ENCODE results near the gene PTPN3. TPM values are rescaled to one million over a fixed set of nuclear protein-coding genes. Genes with fewer than 3 reads are reported as not detected.

Gene PTPN3
- polyA plus RNA-seq, 1 donor, result 37.5 TPM

DNA sequence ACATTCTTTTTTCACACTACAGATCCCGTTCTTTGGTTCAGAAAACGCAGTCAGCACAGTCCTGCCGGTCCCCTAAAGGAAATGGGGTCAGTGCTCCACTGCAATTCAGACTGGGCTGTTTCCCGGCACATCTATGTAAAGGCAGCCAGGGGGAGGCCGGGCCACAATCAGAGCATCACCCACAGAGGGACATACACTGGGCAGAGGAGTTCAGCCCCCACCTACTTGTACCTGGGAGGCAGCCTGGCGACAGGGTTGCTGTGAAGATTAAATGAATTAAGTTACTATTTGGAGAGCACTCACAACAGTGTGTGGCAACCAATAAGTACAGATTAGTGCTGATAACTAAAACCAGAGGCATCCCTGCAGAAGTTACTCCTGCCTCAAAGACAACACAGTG, 4.5 kb downstream of the PTPN3 start:
- Histone ChIP-seq H3K4me1 (ENCODE audit: control insufficient read depth, insufficient read depth, low read length) (peaks cover 36% of the 10 kb centered on the region), H3K27me3 (ENCODE audit: control insufficient read depth, insufficient read depth, low read length) (peaks cover 20% of the 10 kb centered on the region), H3K9me3 (ENCODE audit: control insufficient read depth, low read depth, low read length) (no peaks in the 10 kb centered on the region), H3K4me3 (ENCODE audit: low read length) (no peak overlapping the region), H3K27ac (ENCODE audit: low read length) (no peak overlapping the region), H3K36me3 (ENCODE audit: control insufficient read depth, insufficient read depth, low read length) (peaks cover 12% of the 10 kb centered on the region)
- no CpG with 5 or more reads among the region's 6 CpGs for WGBS (ENCODE audit: insufficient coverage, low lambda C conversion rate)
- DNase-seq, result peak in 1 of 2 donors; percentile 16

DNA sequence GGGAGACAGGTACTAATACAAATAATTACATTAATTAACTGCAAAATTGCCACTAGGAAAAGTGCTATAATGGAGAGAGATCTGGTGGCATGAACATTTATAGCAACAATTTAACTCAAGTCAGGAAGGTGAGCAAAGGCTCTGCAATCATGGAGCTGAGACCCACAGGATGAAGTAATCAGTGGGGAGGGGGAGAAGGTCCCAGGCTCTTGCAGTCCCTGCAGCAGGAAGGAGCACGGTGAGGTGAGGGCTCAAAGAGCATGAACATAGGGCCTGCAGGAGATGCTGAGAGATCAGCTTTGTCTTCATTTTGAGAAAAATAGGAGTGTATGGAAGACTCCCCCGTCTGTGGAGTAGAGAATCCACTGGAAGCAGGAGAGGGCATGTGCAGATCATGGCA, 6.5 kb downstream of the PTPN3 start:
- peaks cover 7% of the 10 kb centered on the region for H3K27me3 ChIP-seq (ENCODE audit: control insufficient read depth, insufficient read depth, low read length)
- no CpG with 5 or more reads among the region's 2 CpGs for WGBS (ENCODE audit: insufficient coverage, low lambda C conversion rate)

DNA sequence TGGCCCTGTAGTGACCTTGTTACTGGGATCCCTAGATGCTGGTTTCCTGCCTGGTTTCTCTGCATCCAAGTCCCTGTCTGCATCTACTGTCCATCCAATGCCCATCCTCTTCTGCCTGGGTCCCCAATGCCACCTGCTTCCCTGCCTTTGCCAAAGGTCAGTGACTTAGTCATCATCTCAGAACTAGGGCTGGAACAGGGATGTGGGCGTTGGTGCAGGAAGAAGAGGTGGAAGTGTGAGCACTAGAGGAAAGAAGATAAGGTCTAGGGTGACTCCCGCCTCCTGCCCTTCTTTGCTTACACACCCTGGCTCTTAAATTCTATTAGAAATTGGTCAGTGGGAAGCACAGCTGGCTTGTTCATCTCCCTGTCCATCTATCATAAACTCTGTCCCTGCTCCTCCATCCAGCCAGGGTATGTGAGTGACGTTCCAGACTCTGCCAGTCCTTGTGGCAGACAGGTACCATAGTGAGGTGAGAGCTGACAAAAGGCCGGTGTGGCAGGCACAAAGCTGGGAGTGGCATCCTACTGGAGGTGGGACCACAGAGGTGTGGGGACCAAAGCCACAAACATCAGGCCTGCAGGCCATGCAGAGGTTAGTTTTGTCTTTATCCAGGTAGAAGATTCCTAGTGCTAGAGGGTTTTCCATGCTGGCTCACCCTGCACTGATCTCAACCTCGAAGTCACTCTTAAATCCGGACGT, 9.2 kb downstream of the PTPN3 start:
- H3K27me3 ChIP-seq (ENCODE audit: control insufficient read depth, insufficient read depth, low read length), result no peaks in the 10 kb centered on the region
- WGBS (ENCODE audit: insufficient coverage, low lambda C conversion rate), result 100% methylated on average over 2 of the region's 7 CpGs
- DNase-seq, result peak in 1 of 2 donors; percentile 73
- no peak overlapping the region for H3K4me3 ChIP-seq (ENCODE audit: low read length)
- peak overlapping the region; percentile 69 for H3K27ac ChIP-seq (ENCODE audit: low read length)
- H3K36me3 ChIP-seq (ENCODE audit: control insufficient read depth, insufficient read depth, low read length), result peaks cover 9% of the 10 kb centered on the region
- H3K4me1 ChIP-seq (ENCODE audit: control insufficient read depth, insufficient read depth, low read length), result peaks cover 15% of the 10 kb centered on the region
- H3K9me3 ChIP-seq (ENCODE audit: control insufficient read depth, low read depth, low read length), result no peaks in the 10 kb centered on the region

More for the DNA sequence above, 6.5 kb downstream of the PTPN3 start:
- no peak overlapping the region for H3K4me3 ChIP-seq (ENCODE audit: low read length)
- peaks cover 15% of the 10 kb centered on the region for H3K36me3 ChIP-seq (ENCODE audit: control insufficient read depth, insufficient read depth, low read length)
- peaks cover 36% of the 10 kb centered on the region for H3K4me1 ChIP-seq (ENCODE audit: control insufficient read depth, insufficient read depth, low read length)
- no peak overlapping the region for H3K27ac ChIP-seq (ENCODE audit: low read length)
- DNase-seq, result no peak
- H3K9me3 ChIP-seq (ENCODE audit: control insufficient read depth, low read depth, low read length), result no peaks in the 10 kb centered on the region

DNA sequence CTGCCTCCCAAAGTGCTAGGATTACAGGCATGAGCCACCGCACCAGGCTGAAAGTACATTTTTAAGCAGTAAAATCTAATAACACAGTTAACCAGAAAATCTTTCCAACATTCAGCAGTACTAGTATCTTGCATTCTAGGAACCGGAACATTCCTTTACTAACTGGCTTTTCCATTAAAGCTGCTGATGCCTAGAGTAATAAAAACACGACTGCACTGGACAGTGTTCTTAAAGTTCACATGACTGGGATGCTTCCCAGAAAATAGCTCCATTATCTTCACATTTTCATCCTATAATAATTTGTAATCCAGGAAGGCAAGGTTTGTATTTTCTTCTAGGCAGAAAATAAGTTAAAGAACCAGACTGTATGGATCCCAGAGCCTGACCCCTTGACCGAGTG, 9.8 kb downstream of the PTPN3 start:
- Histone ChIP-seq H3K9me3 (ENCODE audit: control insufficient read depth, low read depth, low read length) (no peaks in the 10 kb centered on the region), H3K4me1 (ENCODE audit: control insufficient read depth, insufficient read depth, low read length) (peaks cover 14% of the 10 kb centered on the region), H3K36me3 (ENCODE audit: control insufficient read depth, insufficient read depth, low read length) (peaks cover 12% of the 10 kb centered on the region), H3K27me3 (ENCODE audit: control insufficient read depth, insufficient read depth, low read length) (no peaks in the 10 kb centered on the region), H3K27ac (ENCODE audit: low read length) (peak overlapping the region; percentile 69), H3K4me3 (ENCODE audit: low read length) (no peak overlapping the region)
- DNase-seq, result peak in 1 of 2 donors; percentile 36
- 80% methylated on average over 1 of the region's 4 CpGs for WGBS (ENCODE audit: insufficient coverage, low lambda C conversion rate)

DNA sequence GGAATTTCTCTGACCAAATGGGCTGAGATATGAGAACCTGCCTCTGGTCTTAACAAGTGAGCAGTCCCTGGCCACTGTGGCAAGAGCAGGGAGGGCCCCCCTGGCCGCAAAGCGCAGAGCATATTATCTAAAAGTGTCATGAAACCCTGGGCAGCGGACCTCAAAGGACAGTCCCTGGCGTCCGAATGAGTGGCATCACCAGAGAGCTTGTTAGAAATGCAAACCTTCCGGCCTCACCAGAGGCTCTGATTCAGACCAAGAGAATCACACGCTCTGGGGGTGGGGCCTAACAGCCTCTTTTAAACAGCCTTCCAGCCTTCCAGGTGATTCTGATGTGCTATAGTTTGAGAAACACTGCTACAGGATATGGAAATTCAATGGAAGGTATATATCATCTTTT, 10.9 kb downstream of the PTPN3 start:
- peak in 1 of 2 donors; percentile 11 for DNase-seq
- Histone ChIP-seq H3K9me3 (ENCODE audit: control insufficient read depth, low read depth, low read length) (no peaks in the 10 kb centered on the region), H3K36me3 (ENCODE audit: control insufficient read depth, insufficient read depth, low read length) (peaks cover 10% of the 10 kb centered on the region), H3K4me3 (ENCODE audit: low read length) (no peak overlapping the region), H3K4me1 (ENCODE audit: control insufficient read depth, insufficient read depth, low read length) (peaks cover 18% of the 10 kb centered on the region), H3K27me3 (ENCODE audit: control insufficient read depth, insufficient read depth, low read length) (no peaks in the 10 kb centered on the region), H3K27ac (ENCODE audit: low read length) (peak overlapping the region; percentile 69)
- WGBS (ENCODE audit: insufficient coverage, low lambda C conversion rate), result 73% methylated on average over 3 of the region's 7 CpGs

DNA sequence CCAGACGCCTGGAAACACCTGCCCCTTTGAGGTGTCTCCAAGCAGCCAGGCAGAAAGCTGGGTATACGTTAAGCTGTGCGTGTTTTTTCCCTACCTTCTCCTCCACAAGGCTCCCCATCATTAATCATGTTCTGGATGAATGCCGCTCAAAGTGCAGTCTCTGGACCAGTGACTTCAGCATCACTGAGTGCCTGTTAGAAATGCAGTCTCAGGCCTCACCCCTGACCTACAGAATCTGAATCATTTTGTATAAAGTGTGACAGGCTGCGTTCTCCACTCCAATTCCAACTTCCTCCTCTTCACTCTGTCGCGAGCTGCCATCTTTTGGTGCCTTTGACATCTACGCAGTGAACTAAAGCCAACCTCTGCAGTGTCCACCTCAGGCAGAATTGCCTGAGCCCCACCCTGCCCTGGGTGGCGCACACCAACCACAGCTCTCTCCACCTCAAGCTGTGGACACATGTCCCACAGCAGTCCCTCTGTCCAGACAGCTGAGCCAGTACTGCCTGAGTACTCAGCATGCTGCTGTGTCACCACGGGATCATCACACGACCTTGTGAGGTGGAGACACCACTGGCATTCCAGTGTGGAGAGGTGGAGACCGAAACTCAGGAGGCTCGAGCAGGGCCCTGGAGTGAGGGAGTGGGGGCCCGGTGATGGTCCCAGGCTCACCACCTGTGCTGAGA, 14.2 kb downstream of the PTPN3 start:
- Histone ChIP-seq H3K9me3 (ENCODE audit: control insufficient read depth, low read depth, low read length) (no peaks in the 10 kb centered on the region), H3K4me1 (ENCODE audit: control insufficient read depth, insufficient read depth, low read length) (peaks cover 19% of the 10 kb centered on the region), H3K4me3 (ENCODE audit: low read length) (no peak overlapping the region), H3K27ac (ENCODE audit: low read length) (no peak overlapping the region), H3K27me3 (ENCODE audit: control insufficient read depth, insufficient read depth, low read length) (no peaks in the 10 kb centered on the region), H3K36me3 (ENCODE audit: control insufficient read depth, insufficient read depth, low read length) (peaks cover 12% of the 10 kb centered on the region)
- 100% methylated on average over 1 of the region's 14 CpGs for WGBS (ENCODE audit: insufficient coverage, low lambda C conversion rate)
- no peak for DNase-seq

DNA sequence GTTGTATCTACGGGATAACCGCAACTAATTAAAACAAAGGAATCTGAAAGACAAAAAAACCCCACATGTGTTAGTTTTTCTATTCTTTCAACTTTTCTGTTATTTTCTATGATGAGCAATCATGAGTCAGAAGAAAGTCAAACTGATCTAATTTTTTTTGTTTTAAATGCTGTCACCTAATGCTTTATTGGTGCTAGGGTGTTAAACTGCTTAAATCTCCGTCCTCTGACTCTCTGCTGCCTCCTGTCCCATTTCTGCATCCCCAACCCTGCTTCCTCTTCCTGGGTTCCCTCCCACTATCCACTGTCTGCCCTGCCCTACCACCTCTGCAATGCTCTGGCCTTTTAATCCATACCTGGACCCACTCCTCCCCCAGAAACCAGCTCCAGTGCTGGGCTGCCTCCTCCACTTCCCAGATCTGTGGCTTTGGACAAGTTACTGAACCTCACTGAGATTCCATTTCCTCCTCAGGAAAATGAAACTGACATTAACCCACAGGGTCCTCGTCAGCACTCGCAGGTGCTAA, 15.7 kb downstream of the PTPN3 start:
- no peak overlapping the region for H3K27ac ChIP-seq (ENCODE audit: low read length)
- H3K27me3 ChIP-seq (ENCODE audit: control insufficient read depth, insufficient read depth, low read length), result no peaks in the 10 kb centered on the region
- peaks cover 25% of the 10 kb centered on the region for H3K4me1 ChIP-seq (ENCODE audit: control insufficient read depth, insufficient read depth, low read length)
- H3K36me3 ChIP-seq (ENCODE audit: control insufficient read depth, insufficient read depth, low read length), result peaks cover 12% of the 10 kb centered on the region
- no peaks in the 10 kb centered on the region for H3K9me3 ChIP-seq (ENCODE audit: control insufficient read depth, low read depth, low read length)
- H3K4me3 ChIP-seq (ENCODE audit: low read length), result no peak overlapping the region
- WGBS (ENCODE audit: insufficient coverage, low lambda C conversion rate), result 100% methylated on average over 2 of the region's 5 CpGs
- no peak for DNase-seq

DNA sequence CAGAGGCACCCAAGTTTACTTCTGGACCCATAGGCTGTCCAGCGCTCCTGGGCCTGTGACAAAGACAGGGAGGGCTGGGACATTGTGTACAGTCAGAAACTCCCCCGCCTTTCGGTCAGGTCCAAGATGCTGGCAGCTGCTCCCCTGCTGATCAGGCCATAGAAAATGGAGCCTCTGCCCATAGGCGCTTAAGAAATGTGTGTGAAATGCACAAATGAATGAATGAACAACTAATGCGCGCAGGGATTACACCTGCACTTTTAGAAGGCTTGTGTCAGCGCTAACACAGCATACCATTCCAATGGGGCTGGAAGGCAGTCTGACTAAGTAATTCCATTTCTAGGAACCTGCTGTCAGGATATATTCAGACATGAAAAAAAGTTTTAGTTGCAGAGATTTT, 16.3 kb downstream of the PTPN3 start:
- H3K4me3 ChIP-seq (ENCODE audit: low read length), result no peak overlapping the region
- 100% methylated on average over 3 of the region's 7 CpGs for WGBS (ENCODE audit: insufficient coverage, low lambda C conversion rate)
- H3K27me3 ChIP-seq (ENCODE audit: control insufficient read depth, insufficient read depth, low read length), result no peaks in the 10 kb centered on the region
- H3K4me1 ChIP-seq (ENCODE audit: control insufficient read depth, insufficient read depth, low read length), result peaks cover 26% of the 10 kb centered on the region
- peaks cover 10% of the 10 kb centered on the region for H3K36me3 ChIP-seq (ENCODE audit: control insufficient read depth, insufficient read depth, low read length)
- no peaks in the 10 kb centered on the region for H3K9me3 ChIP-seq (ENCODE audit: control insufficient read depth, low read depth, low read length)
- no peak overlapping the region for H3K27ac ChIP-seq (ENCODE audit: low read length)
- no peak for DNase-seq

DNA sequence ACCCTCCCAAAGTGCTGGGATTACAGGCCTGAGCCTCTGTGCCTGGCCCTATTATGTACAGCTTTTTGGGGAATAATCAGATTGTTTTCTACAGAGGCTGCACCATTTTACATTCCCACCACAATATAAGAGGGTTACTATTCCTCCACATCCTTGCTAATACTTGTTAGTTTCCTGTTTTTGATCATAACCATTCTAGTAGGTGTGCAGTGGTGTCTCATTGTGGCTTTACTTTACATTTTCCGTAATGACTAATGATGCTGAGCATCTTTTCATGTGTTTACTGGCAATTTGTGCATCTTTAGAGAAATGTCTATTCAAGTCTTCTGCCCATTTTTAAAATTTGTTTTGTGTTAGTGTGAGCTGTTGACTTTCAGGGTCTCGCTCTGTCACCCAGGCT, 18.3 kb downstream of the PTPN3 start:
- Histone ChIP-seq H3K27me3 (ENCODE audit: control insufficient read depth, insufficient read depth, low read length) (no peaks in the 10 kb centered on the region), H3K36me3 (ENCODE audit: control insufficient read depth, insufficient read depth, low read length) (peaks cover 9% of the 10 kb centered on the region), H3K4me1 (ENCODE audit: control insufficient read depth, insufficient read depth, low read length) (peaks cover 45% of the 10 kb centered on the region), H3K4me3 (ENCODE audit: low read length) (no peak overlapping the region), H3K27ac (ENCODE audit: low read length) (peak overlapping the region; percentile 96), H3K9me3 (ENCODE audit: control insufficient read depth, low read depth, low read length) (no peaks in the 10 kb centered on the region)
- no peak for DNase-seq
- WGBS (ENCODE audit: insufficient coverage, low lambda C conversion rate), result 100% methylated on average over 1 of the region's 2 CpGs

DNA sequence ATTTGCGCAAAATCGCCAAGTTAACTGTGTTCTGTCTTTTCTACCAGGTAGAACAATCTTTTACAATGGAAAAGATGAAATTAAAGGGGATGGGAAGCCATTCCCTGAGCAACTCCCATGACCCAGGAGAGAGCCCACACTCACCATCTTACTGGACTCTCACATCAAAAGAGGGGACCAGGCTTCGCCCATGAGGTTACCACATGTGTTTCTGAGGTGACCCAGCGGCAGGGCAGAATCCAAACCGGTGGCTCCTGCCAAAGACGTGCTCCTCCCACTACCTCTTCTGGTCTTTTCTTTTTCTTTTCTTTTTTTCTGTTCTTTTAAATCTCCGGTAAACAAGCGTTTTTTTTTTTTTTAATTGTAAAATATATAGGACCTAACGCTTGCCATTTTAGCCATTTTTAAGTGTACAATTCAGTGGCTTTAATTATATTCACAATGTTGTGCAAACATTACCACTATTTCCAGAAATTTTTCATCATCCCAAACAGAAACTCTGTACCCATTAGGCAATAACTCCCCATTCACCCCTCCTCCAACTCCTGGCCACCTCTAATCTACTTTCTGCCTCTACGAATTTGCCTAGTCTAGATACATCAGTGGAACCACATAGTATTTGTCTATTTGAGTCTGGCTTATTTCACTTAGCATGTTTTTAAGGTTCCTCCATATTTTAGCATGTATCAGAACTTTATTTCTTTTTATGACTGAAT, 19.3 kb downstream of the PTPN3 start:
- Histone ChIP-seq H3K27me3 (ENCODE audit: control insufficient read depth, insufficient read depth, low read length) (no peaks in the 10 kb centered on the region), H3K4me3 (ENCODE audit: low read length) (no peak overlapping the region), H3K36me3 (ENCODE audit: control insufficient read depth, insufficient read depth, low read length) (peaks cover 8% of the 10 kb centered on the region), H3K9me3 (ENCODE audit: control insufficient read depth, low read depth, low read length) (no peaks in the 10 kb centered on the region), H3K27ac (ENCODE audit: low read length) (peak overlapping the region; percentile 96), H3K4me1 (ENCODE audit: control insufficient read depth, insufficient read depth, low read length) (peaks cover 52% of the 10 kb centered on the region)
- no peak for DNase-seq
- WGBS (ENCODE audit: insufficient coverage, low lambda C conversion rate), result 98% methylated on average over 3 of the region's 10 CpGs

All from large intestine (tissue), 3 donors.